HL-60 (cell line): ENCODE results near the gene TBPL1.

Experiments used
- CTCF ChIP-seq: IDR thresholded peaks from one replicate; pipeline ENCODE4 v1.5.1; 2011; ENCODE audit warnings: low read length, control low read depth, inconsistent platforms; ENCODE audit not compliant: insufficient read depth
- GABPA ChIP-seq: IDR thresholded peaks from 2 replicates; pipeline ENCODE4 v1.6.1; 2012; ENCODE audit warnings: low read depth
- POLR2AphosphoS5 ChIP-seq: IDR thresholded peaks from 2 replicates; pipeline ENCODE4 v1.6.1; 2012; ENCODE audit warnings: low read depth
- REST ChIP-seq: IDR thresholded peaks from 2 replicates; pipeline ENCODE4 v1.6.1; 2012; ENCODE audit warnings: low read depth; ENCODE audit not compliant: insufficient replicate concordance
- SPI1 ChIP-seq: IDR thresholded peaks from 2 replicates; pipeline ENCODE4 v1.6.1; 2012; ENCODE audit warnings: low read depth, mild to moderate bottlenecking, borderline replicate concordance

GRCh38 chr6:133992992-133993680 is 40.1 kb downstream of the TBPL1 start:
- TF ChIP-seq SPI1 (no peak), CTCF (no peak), POLR2AphosphoS5 (no peak), GABPA (no peak), REST (no peak)
